NCI-H187 (cell line): ENCODE data around the gene SLC37A1.

ENCODE experiments used
- DNase-seq, 2 experiments: peaks; one replicate each; lab custom pipeline; 2025; lab: John Stamatoyannopoulos, UW

The SLC37A1 gene

GRCh38 chr21:42507418-42507817, 6.2 kb upstream of the SLC37A1 start:
- no peak for DNase-seq

DNA sequence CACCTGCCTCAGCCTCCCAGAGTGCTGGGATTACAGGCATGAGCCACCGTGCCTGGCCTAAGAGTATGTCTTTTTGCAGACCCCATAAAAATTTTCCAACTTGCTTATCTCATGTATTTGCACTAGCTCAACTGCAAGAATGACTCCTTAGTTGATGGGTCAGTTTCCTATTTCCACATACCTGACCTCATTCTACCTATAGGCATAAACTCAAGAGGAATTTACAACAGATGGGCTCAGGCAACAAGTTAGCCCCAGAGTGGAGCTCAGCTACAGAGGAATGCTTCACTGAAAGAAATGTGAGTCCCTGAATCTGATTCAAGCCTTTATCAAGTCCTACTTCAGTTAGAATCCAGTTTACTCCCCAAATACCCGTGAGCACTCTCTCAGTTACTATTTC, 5.3 kb upstream of the SLC37A1 start:
- no peak for DNase-seq

GRCh38 chr21:42509244-42509643, 4.4 kb upstream of the SLC37A1 start:
- DNase-seq, result no peak

- no peak for DNase-seq
Observed at GRCh38 chr21:42512346-42513034, 1.2 kb upstream of the SLC37A1 start.

DNA sequence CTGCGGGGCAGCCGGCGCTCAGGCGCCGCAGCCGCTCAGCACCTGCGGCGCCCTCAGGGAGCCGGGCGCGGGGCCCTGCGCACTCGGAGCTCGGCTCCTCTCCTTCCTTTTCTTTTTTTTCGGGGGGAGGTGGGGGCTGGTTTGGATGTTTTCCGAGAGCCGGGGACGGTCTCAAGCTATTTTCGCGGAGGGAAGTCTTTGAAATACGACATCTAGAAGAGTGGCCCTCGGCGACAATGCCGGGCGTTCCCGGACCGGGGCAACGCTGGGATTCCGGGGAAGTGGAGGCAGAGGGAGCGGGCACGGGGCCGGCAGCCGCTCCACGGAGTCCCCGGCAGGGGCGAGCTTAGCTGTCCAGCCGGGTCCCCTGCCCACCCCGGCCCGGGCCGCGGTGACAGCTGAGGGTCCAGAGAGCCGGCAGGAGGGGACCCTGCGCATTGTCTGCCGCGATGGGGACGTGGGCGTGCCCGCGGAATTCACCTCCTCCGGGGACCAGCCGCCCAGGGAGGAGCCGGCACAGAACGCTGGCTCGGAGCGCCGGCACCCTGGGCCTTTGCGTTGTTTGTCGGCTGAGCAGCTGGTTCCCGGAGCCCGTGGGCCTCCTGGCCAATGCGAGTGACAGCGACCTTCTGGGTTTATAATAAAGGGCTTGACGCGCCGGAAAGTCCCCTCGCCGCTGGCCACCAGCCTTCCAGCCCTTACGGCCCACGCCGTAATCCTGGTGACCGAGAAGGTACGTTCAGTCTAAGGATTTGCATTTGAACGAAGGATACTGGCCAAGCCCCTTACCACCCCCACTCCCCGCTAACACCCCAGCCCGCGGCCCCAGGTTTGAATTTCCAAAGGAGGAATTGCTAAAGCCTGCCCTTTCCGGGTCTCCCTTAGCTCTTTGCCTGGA, 582 bp downstream of the SLC37A1 start:
- no peak for DNase-seq

DNA sequence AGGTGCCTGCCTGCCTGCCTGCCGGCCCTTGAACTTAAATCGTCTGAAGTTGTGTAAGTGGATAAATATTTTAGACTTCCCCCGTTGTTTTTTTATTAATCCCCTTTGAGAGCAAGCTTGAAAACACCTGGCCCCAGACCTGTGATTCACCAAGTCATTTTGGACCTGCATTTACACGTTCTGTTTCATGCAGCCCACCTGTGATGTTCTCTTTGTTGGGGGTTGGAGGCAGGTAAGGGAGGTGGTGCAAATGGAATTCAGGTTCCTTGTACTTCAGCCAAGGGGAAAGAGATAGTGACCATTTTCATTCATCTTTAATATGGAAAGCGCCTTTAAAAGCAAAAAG, 1.2 kb downstream of the SLC37A1 start:
- no peak for DNase-seq

GRCh38 chr21:42515708-42516502, 2.3 kb downstream of the SLC37A1 start:
- DNase-seq, result peak; percentile 43 to 47

- no peak for DNase-seq
Observed at GRCh38 chr21:42518215-42518614, 4.6 kb downstream of the SLC37A1 start.

DNA sequence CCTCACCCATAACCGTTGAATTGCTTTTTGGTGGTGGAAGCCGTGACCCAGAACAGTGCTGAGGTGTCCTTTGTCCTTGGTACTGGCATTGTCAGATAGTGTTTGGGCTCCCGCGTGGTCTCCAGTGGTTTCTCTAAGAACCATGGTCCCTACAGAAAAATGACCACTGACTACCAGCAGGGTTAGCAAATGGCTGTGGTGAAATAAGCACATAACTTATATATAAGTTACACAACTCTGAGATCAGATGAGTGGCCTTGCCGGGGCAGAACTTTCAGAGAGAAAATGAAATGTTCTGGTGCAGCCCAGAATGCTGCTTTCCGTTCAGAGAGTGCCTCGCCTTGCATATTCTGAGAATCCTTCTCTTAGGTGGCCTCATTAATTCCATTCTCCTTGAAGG, 5.0 kb downstream of the SLC37A1 start:
- no peak for DNase-seq

DNA sequence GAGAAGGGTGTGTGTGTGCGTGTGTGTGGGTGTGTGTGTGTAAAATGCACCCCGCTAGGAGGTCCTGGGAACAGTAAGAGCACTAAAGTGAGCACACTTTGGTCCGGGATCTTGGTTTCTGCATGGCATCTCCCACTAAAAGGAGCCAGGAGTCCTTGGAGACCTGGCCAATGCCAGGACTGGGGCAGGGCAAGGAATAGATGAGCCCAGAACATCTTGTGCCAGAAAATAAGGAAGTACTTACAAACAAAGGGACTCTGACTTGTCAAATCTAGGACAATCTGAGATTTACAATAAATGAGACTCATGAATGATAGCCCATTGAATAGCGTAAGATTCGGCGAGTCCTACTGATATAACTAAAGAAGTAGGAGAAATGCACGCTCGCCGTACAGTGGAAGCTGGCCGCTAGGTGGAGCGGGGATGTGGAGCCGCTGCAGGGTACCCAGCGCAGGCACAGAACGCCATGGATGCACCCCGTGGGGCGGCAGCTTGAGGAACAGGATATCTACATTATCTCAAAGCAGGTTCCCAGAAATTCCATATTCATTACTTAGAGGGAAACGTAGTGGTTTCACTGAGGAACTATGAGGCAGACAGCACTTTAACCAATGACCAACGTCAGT, 7.1 kb downstream of the SLC37A1 start:
- no peak for DNase-seq

DNA sequence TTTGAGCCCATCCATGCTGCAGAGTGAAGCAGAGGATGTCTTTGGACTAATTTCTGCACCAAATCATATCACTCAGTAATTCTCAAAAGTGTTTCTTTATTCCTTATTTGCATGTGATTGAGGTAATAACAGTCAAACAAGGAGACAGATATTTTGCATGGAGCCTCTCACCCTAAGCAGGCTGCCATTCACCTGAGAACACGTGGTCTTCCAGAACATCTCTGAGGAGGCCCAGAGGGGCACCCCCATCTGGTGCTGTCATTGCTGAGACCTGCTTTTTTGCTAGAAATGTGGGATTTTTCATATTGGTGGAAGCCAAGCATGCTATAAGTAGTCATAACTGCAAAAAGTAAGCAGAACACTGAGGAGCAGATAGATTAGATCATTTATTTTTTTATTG, 7.7 kb downstream of the SLC37A1 start:
- DNase-seq, result no peak

DNA sequence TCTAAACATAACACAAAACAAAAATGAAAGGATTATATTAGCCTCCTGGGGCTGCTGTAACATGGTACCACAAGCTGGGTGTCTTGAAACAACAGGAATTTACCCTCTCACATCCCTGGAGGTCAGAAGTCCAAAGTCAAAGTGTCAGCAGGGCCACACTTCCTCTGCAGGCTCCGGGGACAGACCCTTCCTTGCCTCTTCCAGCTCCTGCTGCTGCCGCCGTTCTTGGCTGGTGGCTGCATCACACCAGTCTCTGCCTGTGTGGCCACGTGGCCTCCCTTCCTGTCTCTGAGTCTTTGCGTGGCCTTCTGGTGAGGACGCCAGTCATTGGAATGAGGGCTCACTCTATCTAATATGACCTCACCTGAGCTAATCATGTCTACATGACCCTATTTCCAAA, 8.2 kb downstream of the SLC37A1 start:
- no peak for DNase-seq

GRCh38 chr21:42522271-42522670, 8.6 kb downstream of the SLC37A1 start:
- DNase-seq, result no peak

DNA sequence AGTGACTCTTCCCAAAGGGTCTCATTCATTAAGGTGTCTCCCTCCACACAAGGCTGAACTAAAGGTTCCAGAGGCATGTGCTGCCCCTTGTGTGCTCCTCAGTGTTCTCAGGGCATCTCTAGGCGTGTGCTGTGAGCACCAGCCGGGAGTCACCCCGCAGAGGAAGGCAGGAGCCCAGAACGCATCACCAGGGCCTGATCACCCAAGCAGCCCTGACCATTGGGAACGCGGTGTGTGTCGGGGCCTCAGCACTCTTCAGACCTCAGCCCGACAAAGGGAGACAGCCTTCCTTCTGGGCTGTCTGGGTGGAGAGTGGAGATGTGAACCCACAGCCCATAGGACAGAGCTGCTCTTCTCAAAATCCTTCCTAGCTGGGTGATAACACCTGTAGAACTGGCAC, 9.1 kb downstream of the SLC37A1 start:
- DNase-seq, result no peak

DNA sequence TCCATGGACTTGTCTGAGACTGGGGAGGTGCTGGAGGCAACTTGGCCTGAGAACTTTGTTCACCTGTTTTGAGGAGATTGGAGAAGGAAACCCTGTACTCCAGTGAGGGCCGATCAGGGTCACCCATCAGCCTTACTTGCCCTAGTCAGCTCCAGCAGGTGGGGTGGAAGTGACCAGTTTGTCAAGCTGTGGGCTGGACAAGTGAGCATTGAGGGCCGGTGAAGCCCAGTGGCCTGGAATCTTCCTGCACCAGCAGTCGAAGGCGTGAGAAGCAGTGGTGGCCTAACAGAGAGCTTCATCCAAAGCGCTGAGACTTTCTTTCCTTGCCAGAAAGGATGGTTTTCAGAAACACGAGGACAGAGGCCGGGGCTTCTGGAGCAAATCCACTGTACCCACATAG, 9.6 kb downstream of the SLC37A1 start:
- no peak for DNase-seq

DNA sequence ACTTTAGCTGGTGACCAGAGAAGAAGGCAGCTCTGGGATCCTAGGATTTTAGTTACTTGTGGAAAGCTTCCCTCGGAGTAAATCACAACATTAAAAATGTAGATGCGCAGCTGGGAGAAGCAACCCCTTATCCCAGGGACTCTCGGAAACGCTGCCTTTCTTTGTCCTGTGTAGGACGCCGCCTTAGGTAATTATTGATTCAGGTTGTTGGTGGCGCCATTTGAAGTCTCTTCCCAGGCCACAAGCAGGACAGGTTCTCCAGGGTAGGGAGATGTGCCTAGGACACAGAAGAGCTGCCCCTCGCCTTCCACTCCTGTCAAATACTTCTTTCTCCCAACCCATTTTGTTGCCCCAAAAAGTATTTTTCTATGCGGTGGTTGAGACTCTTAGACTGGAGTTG, 10.3 kb downstream of the SLC37A1 start:
- DNase-seq, result no peak

DNA sequence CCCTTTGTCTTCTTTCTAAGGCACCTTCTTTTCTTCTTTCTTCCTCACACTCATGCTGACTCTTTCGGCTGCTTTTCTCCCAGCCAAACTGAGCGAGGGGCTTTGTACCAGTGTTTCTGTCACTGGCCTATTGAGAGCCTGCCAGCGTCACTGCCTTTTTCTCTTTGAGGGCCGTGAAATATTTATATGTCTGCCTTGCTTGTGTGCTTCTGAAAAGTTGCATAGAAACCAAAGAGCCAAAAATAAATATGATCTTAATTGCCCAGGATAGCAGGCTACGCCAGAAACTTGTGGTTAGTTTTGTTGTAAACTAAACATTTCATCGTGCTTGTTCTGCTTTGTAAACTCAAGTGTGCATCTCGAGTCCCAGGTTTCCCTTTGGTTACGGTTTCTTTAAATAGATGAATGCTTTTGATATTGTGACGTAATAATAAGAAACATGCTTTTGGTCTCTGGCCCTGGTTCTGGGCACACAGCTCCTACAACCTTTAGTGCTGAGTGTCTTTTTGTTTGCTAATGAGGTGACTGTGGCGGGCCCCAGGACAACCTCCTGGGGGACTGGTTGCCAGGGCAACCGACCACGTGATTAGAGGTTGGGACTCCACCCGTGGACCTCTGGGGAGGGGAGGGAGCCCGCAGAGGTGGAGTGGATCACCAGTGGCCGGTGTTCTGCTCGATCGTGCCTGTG, 10.8 kb downstream of the SLC37A1 start:
- peak; percentile 66 to 79 for DNase-seq

- no peak for DNase-seq
Observed at GRCh38 chr21:42525029-42525581, 11.5 kb downstream of the SLC37A1 start.

DNA sequence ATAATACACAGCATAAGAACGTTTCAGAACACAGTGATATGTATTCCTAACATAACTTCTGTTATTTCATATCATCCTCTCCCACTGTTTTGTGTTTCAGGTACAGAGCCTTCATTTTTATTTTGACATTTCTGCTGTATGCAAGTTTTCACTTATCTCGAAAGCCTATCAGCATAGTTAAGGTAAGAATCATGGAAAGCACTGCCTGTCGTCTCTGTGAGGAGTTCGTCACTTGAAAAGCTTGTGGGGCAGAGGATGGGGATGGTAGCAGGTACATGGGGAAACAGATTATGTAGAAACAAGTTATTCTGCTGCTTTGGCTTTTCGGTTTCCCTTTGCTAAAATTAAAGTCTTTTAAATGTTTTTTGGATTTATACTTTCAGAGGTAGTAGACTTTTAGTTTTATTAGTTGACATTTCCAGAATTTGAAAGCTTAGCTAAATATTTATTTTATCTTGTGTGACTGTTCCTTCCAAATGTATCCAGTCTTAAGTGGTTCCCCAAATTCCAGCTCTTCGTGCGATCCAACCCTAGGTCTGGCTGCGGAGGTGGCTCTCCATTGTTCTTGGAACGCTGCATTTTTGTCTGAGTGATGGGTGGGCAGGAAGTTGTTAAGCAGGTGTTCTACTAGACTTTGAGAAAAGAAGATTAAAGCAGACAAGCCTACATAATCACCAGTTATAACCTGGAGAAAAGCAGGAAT, 12.2 kb downstream of the SLC37A1 start:
- no peak for DNase-seq

DNA sequence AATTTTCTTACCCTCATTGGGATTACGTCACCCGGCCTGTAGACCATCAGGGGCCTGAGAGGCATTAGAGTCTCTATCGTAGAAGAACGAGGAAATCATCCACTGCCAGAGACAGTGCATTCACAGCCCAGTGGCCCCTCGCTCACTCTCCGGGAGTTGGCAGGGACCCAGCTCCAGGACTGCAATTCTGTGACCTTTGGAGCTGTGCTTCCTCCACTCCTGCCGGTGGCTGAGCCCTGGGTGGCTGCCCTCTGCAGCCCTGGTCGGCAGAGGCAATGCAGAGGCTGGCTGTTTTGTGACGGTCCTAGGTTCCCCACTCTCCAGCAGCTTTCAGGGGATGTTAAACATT, 12.7 kb downstream of the SLC37A1 start:
- no peak for DNase-seq

- no peak for DNase-seq
Observed at GRCh38 chr21:42527127-42527488, 13.5 kb downstream of the SLC37A1 start.
